IMR-90 (cell line): ENCODE results near the gene ELAVL4. TPM values are rescaled to one million over a fixed set of nuclear protein-coding genes. Genes with fewer than 3 reads are reported as not detected.

ENCODE experiments used
- ATAC-seq: fragments of 200-7000 bp; cut with Tn5 transposase; 2 replicates; pipeline ENCODE4 v1.9.1; 2020; ENCODE audit warnings: low read depth, mild to moderate bottlenecking, moderate library complexity
- BruUV-seq: library from RNA; stranded (reverse); fragments of 400-500 nt; replicated peaks from 2 replicates; lab custom pipeline; 2021; lab: Mats Ljungman, UMichigan
- CTCF ChIA-PET: fragments of 300-600 bp; formaldehyde crosslinking; extraction: SDS; loops from one replicate; lab custom pipeline; 2021; ENCODE audit warnings: antibody characterized with exemption; lab: Yijun Ruan, JAX
- POLR2A ChIA-PET: fragments of 300-600 bp; sonication (Branson Sonifier 250); formaldehyde crosslinking; loops from one replicate; lab custom pipeline; 2022; ENCODE audit warnings: antibody characterized with exemption; ENCODE audit not compliant: unreplicated experiment; lab: Charles Lee
- DNase-seq: peaks from one replicate; pipeline ENCODE4 v3.0.0; 2013
- H2AFZ ChIP-seq: replicated peaks from 2 replicates; pipeline ENCODE3; 2013; ENCODE audit warnings: low read length, mild to moderate bottlenecking; ENCODE audit not compliant: poor library complexity
- H2AK5ac ChIP-seq: 2 replicates; pipeline ENCODE4 v1.6.1; 2013; ENCODE audit warnings: low read depth, low read length, inconsistent platforms
- H2AK9ac ChIP-seq: replicated peaks from 2 replicates; pipeline ENCODE3; 2013; ENCODE audit warnings: mild to moderate bottlenecking, low read depth, low read length, moderate library complexity; ENCODE audit not compliant: poor library complexity
- H2BK120ac ChIP-seq: 2 replicates; pipeline ENCODE4 v1.6.1; 2013; ENCODE audit warnings: low read depth, low read length, inconsistent platforms
- H2BK15ac ChIP-seq: 3 replicates; pipeline ENCODE4 v1.6.1; 2013; ENCODE audit warnings: low read depth, low read length, inconsistent platforms
- H2BK20ac ChIP-seq: 2 replicates; pipeline ENCODE4 v1.6.1; 2013; ENCODE audit warnings: low read depth, mild to moderate bottlenecking, inconsistent platforms, low read length, moderate library complexity
- H2BK5ac ChIP-seq: 2 replicates; pipeline ENCODE4 v1.6.1; 2013; ENCODE audit warnings: mild to moderate bottlenecking, low read depth, low read length, inconsistent platforms; ENCODE audit not compliant: poor library complexity, severe bottlenecking
- H3K14ac ChIP-seq: replicated peaks from 2 replicates; pipeline ENCODE4 v1.6.1; 2013; ENCODE audit warnings: low read depth, low read length, inconsistent platforms
- H3K18ac ChIP-seq: 2 replicates; pipeline ENCODE4 v1.6.1; 2013; ENCODE audit warnings: low read depth, low read length, control low read depth
- H3K23ac ChIP-seq: 2 replicates; pipeline ENCODE4 v1.6.1; 2013; ENCODE audit warnings: low read depth, low read length, inconsistent platforms
- H3K27ac ChIP-seq: 2 replicates; pipeline ENCODE4 v1.5.1; 2013; ENCODE audit warnings: mild to moderate bottlenecking, control low read depth, low read length; ENCODE audit not compliant: insufficient read depth
- H3K27me3 ChIP-seq: 2 replicates; pipeline ENCODE4 v1.6.1; 2013; ENCODE audit warnings: low read length; ENCODE audit not compliant: control insufficient read depth, insufficient read depth
- H3K36me3 ChIP-seq: 2 replicates; pipeline ENCODE4 v1.6.1; 2013; ENCODE audit warnings: low read length, mixed read lengths; ENCODE audit not compliant: control insufficient read depth, insufficient read depth
- H3K4ac ChIP-seq: 2 replicates; pipeline ENCODE4 v1.6.1; 2013; ENCODE audit warnings: low read depth, low read length, inconsistent platforms
- H3K4me1 ChIP-seq: 2 replicates; pipeline ENCODE4 v1.6.1; 2013; ENCODE audit warnings: low read length, mixed read lengths; ENCODE audit not compliant: control insufficient read depth, insufficient read depth
- H3K4me2 ChIP-seq: 2 replicates; pipeline ENCODE4 v1.6.1; 2013; ENCODE audit warnings: low read depth, mild to moderate bottlenecking, control low read depth, low read length, moderate library complexity
- H3K4me3 ChIP-seq: 2 replicates; pipeline ENCODE4 v1.5.1; 2013; ENCODE audit warnings: low read depth, mild to moderate bottlenecking, control low read depth, low read length, moderate library complexity; ENCODE audit not compliant: insufficient read depth
- H3K56ac ChIP-seq: 2 replicates; pipeline ENCODE4 v1.6.1; 2013; ENCODE audit warnings: low read length, inconsistent platforms; ENCODE audit not compliant: insufficient read depth; ENCODE audit errors: extremely low read depth
- H3K79me1 ChIP-seq, 2 experiments: 2 replicates each; pipeline ENCODE4 v1.6.1; 2013; ENCODE audit warnings: low read length in 2 of 2, inconsistent platforms in 1 of 2, low read depth in 1 of 2
- H3K9ac ChIP-seq: 2 replicates; pipeline ENCODE4 v1.6.1; 2013; ENCODE audit warnings: low read depth, low read length, control low read depth
- H3K9me1 ChIP-seq: 2 replicates; pipeline ENCODE4 v1.6.1; 2013; ENCODE audit warnings: low read length, inconsistent platforms; ENCODE audit not compliant: insufficient read depth
- H3K9me3 ChIP-seq: 2 replicates; pipeline ENCODE4 v1.6.1; 2013; ENCODE audit warnings: low read length; ENCODE audit not compliant: control insufficient read depth, insufficient read depth
- H4K20me1 ChIP-seq: 2 replicates; pipeline ENCODE4 v1.6.1; 2013; ENCODE audit warnings: low read length, inconsistent platforms; ENCODE audit not compliant: insufficient read depth
- H4K5ac ChIP-seq: 2 replicates; pipeline ENCODE4 v1.6.1; 2013; ENCODE audit warnings: mild to moderate bottlenecking, low read depth, low read length, control low read depth
- H4K8ac ChIP-seq, 2 experiments: 2 replicates each; pipeline ENCODE4 v1.6.1; 2013; ENCODE audit warnings: low read depth in 2 of 2, low read length in 2 of 2, control low read depth in 1 of 2, inconsistent platforms in 1 of 2
- H4K91ac ChIP-seq: 2 replicates; pipeline ENCODE4 v1.6.1; 2013; ENCODE audit warnings: low read depth, low read length, inconsistent platforms; ENCODE audit not compliant: insufficient read depth
- BHLHE40 ChIP-seq: fragments of 150-350 bp; IDR thresholded peaks from 2 replicates; pipeline ENCODE4 v1.6.1; 2016; ENCODE audit warnings: mild to moderate bottlenecking, low read depth, low read length
- CEBPB ChIP-seq: IDR thresholded peaks from 2 replicates; pipeline ENCODE4 v1.6.1; 2012; ENCODE audit warnings: low read depth, low read length, improper control_type of control experiment
- CHD1 ChIP-seq: IDR thresholded peaks from 2 replicates; pipeline ENCODE4 v1.6.1; 2012; ENCODE audit warnings: low read depth, low read length, improper control_type of control experiment
- CTCF ChIP-seq: conservative IDR thresholded peaks from 2 replicates; pipeline ENCODE4 v1.5.1; 2012; ENCODE audit warnings: mild to moderate bottlenecking, low read depth, low read length, improper control_type of control experiment
- FOS ChIP-seq: fragments of 150-350 bp; IDR thresholded peaks from 2 replicates; pipeline ENCODE4 v1.6.1; 2016; ENCODE audit warnings: low read depth, low read length
- MAFK ChIP-seq: IDR thresholded peaks from 2 replicates; pipeline ENCODE4 v1.6.1; 2012; ENCODE audit warnings: low read depth, low read length, improper control_type of control experiment
- MAZ ChIP-seq: IDR thresholded peaks from 2 replicates; pipeline ENCODE4 v1.6.1; 2012; ENCODE audit warnings: low read depth, mild to moderate bottlenecking, low read length, improper control_type of control experiment, moderate library complexity, borderline replicate concordance
- MXI1 ChIP-seq: IDR thresholded peaks from 2 replicates; pipeline ENCODE4 v1.6.1; 2012; ENCODE audit warnings: low read depth, mild to moderate bottlenecking, low read length, moderate library complexity, borderline replicate concordance
- NFE2L2 ChIP-seq: fragments of 150-350 bp; IDR thresholded peaks from 2 replicates; pipeline ENCODE4 v1.6.1; 2016; ENCODE audit warnings: low read depth, mild to moderate bottlenecking, low read length
- POLR2A ChIP-seq: IDR thresholded peaks from 2 replicates; pipeline ENCODE4 v1.6.1; 2012; ENCODE audit warnings: mild to moderate bottlenecking, low read depth, low read length
- RAD21 ChIP-seq: IDR thresholded peaks from 2 replicates; pipeline ENCODE4 v1.6.1; 2012; ENCODE audit warnings: low read length, improper control_type of control experiment
- RCOR1 ChIP-seq: IDR thresholded peaks from 2 replicates; pipeline ENCODE4 v1.6.1; 2012; ENCODE audit warnings: mild to moderate bottlenecking, low read length, improper control_type of control experiment; ENCODE audit not compliant: insufficient replicate concordance
- RFX5 ChIP-seq: IDR thresholded peaks from 2 replicates; pipeline ENCODE4 v1.8.0; 2012; ENCODE audit warnings: low read depth, mild to moderate bottlenecking, low read length, moderate library complexity
- SMC3 ChIP-seq: fragments of 150-350 bp; IDR thresholded peaks from 2 replicates; pipeline ENCODE4 v1.6.1; 2016; ENCODE audit warnings: low read depth, mild to moderate bottlenecking, antibody characterized with exemption, low read length, moderate library complexity
- USF2 ChIP-seq: fragments of 150-350 bp; IDR thresholded peaks from 2 replicates; pipeline ENCODE4 v1.6.1; 2017; ENCODE audit warnings: mild to moderate bottlenecking, antibody characterized with exemption, low read length, low read depth
- WGBS, 2 experiments: methylation state at CpG; one replicate each; pipeline versions ENCODE4 v1.1.5 to v1.1.7; 2013; ENCODE audit warnings: missing lambda C conversion rate in 2 of 2; ENCODE audit not compliant: insufficient read length in 1 of 2; ENCODE audit errors: extremely low coverage in 2 of 2; 5-methylcytosine and 5-hydroxymethylcytosine counted together
- dilution Hi-C: fragments of 300-500 bp; cut with HindIII; formaldehyde crosslinking; loops from one replicate; pipeline ENCODE4 v1.14.3; 2018; ENCODE audit warnings: low sequenced_read_pairs; ENCODE audit not compliant: unreplicated experiment
- in situ Hi-C: fragments of 300-500 bp; cut with MboI; formaldehyde crosslinking; loops from 3 replicates; pipeline ENCODE4 v1.14.3; 2019; ENCODE audit warnings: low sequenced_read_pairs, inconsistent platforms, mixed read lengths
- intact Hi-C: fragments of 100-400 bp; cut with micrococcal nuclease; formaldehyde crosslinking; loops from 2 replicates; pipeline ENCODE4 v1.10.0; 2022
- polyA plus RNA-seq, 3 experiments: library from polyadenylated mRNA; depleted of rRNA; stranded (reverse); fragments of >200 nt; gene quantifications; 2 replicates each; pipeline ENCODE4 v1.2.3, GENCODE V29; 2012; ENCODE audit warnings: low replicate concordance in 1 of 3
- total RNA-seq: library from RNA; depleted of rRNA; stranded (reverse); fragments of >200 nt; gene quantifications from 2 replicates; pipeline ENCODE4 v1.2.3, GENCODE V29; 2012
- TF ChIP-seq, protein P1 (sequence below): fragments of 150-350 bp; IDR thresholded peaks from 2 replicates; pipeline ENCODE4 v1.6.1; 2016; ENCODE audit warnings: low read depth, mild to moderate bottlenecking, low read length, moderate library complexity, borderline replicate concordance

Gene ELAVL4
- total and polyA plus RNA-seq, 2 of the 4 experiments (the other 2 are of a cell fraction): not detected

- Histone ChIP-seq H3K27ac (no peak overlapping the region), H3K4me2 (no peak overlapping the region), H2BK120ac (no peak overlapping the region), H3K4ac (no peak overlapping the region), H2AFZ (no peak overlapping the region), H3K4me3 (no peak overlapping the region), H4K5ac (no peak overlapping the region), H3K9me1 (no peaks in the 10 kb centered on the region), H3K9me3 (peaks cover 9% of the 10 kb centered on the region), H3K4me1 (no peaks in the 10 kb centered on the region), H3K14ac (no peak overlapping the region), H2BK5ac (no peak overlapping the region), H2AK9ac (no peak overlapping the region), H4K20me1 (no peaks in the 10 kb centered on the region), H3K36me3 (no peaks in the 10 kb centered on the region), H3K56ac (no peak overlapping the region), H2BK20ac (no peak overlapping the region), H3K9ac (no peak overlapping the region), H4K8ac (no peak overlapping the region), H2AK5ac (no peak overlapping the region), H4K91ac (no peak overlapping the region), H2BK15ac (no peak overlapping the region), H3K79me1 (no peaks in the 10 kb centered on the region), H3K18ac (no peak overlapping the region), H3K27me3 (no peaks in the 10 kb centered on the region), H3K23ac (no peak overlapping the region)
- dilution Hi-C loops (no loop called here), in situ Hi-C loops (no loop called here), intact Hi-C loops (no loop called here)
- CTCF ChIA-PET: no interaction called here
- ATAC-seq (no peak), DNase-seq (no peak)
- POLR2A ChIA-PET: no interaction called here
- no CpG with 5 or more reads among the region's 1 CpG for WGBS, 2 experiments
- no TSS peak for BruUV-seq
- TF ChIP-seq MAZ (no peak), RAD21 (no peak), SMC3 (no peak), CHD1 (no peak), MAFK (no peak), BHLHE40 (no peak), POLR2A (no peak), NFE2L2 (no peak), FOS (no peak), CEBPB (no peak), RCOR1 (no peak), RFX5 (no peak), CTCF (no peak), USF2 (no peak), MXI1 (no peak)
- TF ChIP-seq, protein P1, sequence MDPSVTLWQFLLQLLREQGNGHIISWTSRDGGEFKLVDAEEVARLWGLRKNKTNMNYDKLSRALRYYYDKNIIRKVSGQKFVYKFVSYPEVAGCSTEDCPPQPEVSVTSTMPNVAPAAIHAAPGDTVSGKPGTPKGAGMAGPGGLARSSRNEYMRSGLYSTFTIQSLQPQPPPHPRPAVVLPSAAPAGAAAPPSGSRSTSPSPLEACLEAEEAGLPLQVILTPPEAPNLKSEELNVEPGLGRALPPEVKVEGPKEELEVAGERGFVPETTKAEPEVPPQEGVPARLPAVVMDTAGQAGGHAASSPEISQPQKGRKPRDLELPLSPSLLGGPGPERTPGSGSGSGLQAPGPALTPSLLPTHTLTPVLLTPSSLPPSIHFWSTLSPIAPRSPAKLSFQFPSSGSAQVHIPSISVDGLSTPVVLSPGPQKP: no peak
Observed at GRCh38 chr1:50084389-50084788, 24.3 kb upstream of the ELAVL4 start.
